ENCODE measurements around the gene PDE2A.

Gene PDE2A

DNA sequence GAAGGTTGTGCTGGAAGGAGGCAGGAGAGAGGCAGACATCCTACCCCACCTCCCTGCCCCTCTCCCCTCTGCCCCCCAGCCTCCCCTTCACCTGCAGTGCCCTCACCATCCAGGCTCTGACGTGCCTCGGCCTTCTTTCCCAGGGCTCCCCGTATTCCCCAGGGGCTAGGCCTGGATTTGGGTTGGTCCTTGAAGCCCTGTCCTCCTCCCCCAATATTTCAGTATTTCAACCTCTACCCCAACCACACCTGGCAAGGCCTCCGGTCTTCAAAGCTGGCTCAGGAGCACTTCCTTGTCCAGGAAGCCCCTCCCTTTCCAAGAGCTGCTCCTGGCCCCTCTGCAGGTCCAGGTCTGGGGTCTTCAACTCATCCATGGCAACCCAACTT lies 8.6 kb upstream of the PDE2A start:
- DNase-seq = no peak

DNA sequence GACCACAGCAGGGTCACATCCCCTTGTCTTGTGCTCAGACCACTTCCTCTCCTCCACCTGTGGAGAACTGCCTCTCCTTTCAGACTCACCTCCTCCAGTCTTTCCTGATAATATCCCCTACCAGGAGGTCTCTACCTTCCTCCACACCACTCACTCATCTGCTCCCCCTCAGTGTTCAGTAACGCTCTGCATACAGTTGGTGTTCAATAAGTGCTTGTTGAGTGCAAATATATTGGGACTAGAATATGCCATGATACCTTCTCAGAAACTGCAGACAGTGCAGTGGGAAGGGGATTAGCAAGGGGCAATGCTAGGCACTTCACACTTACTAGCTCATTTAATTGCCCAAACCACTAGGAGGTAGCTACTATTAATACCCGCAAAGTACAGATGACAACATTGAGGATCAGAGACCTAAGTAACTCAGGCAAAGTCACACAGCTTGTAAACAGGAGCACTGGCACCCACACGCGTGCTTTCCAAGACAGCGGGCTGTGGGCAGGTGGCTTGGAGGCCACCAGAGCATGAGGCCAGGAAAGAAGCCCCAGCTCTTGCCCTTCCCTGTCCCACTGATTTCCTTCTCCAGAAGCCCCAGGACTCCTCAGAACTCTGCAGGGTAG lies 8.1 kb upstream of the PDE2A start:
- no peak for DNase-seq

DNA sequence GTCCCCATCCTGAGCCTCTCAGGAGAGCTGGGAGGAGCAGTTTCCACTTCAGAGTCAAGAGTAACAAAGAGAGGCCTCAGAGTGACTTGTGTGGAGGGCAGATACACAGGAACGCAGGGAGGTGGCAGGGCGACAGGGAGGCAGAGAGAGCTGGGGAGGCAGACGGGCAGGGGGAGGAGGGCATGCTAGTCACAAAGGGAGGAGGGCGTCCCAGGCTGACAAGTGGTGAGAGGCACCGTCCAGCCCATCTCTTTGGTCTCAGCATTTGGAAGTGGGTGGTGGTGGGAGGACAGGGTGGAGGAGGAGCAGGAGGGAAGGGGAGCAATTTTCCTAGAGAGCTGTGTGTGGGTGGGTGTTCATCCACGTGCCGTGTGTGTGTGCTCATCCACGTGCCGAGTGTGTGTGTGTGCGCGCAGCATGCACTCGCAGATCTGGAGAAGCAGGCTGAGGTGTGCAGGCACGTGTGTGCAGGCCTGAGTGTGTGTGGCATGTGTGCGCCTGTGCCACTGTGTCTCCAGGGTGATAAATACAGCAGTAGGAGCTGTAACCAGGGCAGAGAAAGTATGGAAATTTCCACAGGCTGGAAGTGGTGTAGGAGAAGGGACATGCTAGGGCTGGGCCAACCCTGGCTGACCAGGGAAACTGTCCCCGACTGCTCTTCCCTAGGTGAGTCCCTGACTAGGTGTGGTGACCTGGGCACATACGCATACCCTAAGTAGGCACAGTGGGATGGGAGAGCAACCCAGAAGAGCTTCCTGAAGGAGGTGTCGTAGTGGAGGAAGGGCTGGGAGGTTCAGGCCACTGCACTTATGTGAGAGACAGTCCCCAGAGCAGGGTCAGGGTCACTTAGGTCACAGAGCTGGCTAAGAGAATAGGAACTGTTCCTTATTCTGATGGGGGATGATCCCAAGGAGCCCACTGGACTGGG lies 7.3 kb upstream of the PDE2A start:
- no peak for DNase-seq

DNA sequence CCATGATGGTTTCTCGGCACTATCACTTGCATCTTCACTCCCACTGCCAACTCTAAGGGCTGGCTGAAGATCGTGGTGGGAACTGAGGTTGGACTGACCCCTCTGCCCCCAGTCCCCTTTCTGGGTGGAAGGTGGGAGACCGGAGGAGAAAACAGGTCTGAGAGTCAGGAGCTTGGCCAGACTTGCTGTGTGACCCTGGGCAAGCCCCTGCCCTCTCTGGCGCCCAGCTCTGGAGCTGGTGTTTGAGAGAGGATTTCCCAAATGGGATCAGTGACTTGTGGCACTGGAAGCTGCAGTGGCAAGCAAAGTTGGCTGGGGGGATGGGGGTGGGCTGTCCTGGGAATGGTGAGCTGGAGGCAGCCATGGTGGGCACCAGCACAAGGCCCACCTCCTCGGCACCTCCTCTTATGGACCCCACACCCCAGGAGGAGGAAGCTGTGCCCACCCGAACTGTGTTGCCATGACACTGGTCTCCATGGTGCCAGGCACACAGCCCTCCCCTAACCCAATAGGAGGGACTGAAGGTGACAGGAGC lies 6.5 kb upstream of the PDE2A start:
- no peak for DNase-seq

DNA sequence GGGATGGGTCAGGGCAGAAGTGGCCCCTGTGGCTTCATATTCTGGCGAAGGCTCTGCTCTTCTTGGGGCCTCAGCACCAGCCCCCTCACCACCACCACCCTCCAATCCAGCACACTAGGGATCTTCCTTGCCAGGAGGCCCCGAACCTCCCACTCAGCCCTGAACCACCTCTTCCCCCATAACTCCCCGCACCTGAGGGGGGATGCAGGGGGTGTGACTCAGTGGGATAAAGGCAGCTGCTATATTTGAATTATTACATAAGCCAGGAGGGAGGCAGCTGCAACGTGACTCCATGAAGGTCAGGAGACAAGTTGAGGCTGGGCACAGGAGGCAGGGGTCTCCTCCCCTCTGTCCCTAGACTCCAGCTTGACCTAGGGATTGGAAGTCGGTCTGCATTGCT lies 5.6 kb upstream of the PDE2A start:
- DNase-seq = no peak

DNA sequence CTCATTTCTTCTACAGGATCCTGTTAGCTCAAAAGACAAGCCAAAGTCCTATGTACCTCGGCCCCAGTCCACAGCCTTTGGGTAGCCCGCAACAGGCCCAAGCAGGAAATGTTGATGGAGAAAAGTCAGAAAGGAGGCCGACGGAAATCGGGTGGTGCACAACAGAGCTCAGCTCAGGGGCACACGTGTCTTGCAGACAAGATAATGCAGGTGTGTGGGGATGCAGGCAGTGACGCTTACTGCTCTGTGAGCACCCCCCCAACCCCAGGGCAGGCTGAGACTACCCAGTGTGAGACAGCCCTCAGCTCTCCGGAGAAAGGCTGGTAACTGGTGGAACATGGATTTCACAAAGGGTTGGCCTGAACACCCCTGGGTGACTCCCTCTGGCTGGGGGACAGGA lies 4.3 kb upstream of the PDE2A start:
- DNase-seq = no peak

DNA sequence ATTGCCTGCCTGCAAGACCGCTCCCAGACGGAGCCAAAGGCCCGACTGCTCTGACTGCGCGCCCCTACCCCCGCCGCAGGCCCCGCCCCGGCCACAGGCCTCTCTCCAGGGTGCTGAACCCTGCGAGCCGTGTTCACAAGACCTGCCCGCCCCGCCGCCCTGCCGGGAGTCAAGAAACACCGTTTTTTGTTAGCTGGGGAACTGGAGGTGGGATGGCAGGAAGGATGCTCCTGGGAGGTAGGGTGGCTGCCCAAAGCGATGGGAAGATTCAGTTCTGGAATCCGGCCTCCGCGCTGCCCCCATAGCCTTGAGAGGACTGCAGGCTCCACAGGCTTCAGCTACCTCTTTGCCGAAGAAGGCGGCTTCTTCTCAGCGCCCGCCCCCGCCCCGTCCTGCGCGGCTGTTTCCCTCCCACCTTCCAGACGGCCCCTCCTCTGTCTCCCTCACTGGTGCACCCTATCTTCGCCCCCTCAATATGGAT lies 2.7 kb upstream of the PDE2A start:
- DNase-seq = no peak

DNA sequence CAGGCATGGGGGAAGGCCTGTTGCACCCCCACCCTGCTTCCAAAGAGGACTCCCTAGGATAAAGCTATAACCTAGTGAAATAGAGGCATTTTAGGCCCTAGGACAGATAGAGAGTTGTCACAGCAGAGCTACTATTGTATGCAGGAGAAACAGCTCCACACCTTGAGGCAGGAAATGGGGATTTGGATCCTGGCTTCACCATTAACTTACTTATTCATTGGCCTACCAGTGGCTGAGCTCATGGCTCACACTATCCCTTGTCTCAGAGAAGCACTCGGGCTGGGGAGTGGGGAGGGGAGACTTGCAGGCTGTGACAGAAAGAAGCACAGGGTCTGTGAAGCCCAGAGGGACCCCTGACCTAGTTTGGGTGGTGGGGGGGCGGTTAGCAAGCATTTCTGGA lies 999 bp upstream of the PDE2A start:
- DNase-seq = no peak

DNA sequence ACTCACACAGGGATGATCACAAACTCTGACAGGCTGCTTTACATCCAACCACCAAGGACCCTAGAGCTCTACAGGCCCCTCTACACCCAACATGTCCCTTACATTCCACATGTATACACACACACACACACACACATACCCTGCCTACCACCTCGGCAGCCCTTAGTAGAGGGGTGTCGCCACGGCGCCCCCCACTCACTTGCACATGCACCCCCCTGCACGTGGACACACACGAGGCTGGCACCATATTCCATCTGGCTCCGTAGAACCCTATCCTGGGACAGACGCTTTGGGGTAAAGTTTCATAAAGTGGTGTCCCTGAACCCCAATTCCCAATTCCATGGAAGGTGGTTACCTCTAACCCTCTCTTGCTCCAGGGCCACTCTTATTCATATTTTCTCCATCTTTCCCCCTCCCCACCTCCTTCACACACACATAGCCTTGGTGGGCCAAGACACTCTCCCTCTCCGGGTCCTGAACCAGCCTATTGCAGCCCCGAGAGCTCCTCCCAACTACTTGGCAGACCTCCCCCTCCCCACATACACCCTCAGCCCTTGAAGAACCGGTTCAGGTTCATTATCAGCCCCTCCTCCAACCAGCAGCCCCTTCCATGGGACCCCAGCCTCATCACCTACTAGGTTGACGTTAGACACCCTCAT lies 809 bp downstream of the PDE2A start:
- DNase-seq = no peak

DNA sequence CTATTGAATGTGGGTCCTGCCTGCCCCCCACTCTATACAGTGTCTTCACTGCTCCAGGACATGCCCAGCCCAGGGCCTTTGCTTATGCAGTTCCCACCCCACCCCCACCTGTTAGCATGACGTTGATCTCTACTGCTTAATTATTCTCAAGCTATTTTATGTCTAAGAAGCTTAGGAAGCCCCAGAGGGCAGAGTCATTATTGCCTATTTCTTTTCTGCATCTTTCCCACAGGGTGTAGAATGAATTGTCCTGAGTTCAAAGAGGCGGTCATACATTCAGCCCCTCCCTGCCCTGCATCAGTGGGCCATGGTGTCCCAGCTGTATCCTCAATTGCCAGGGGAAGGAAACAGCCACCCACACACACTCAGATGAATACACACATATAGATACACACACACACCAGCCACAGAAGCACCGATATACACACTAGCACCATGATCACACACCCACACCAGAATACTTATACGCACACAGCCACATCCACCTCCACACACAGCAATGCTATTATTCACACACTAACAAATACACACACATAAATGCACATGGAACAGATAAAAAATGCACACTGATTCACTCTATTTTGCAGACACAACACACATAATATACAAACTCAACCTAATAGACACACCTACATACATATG lies 1.5 kb downstream of the PDE2A start:
- DNase-seq = no peak

DNA sequence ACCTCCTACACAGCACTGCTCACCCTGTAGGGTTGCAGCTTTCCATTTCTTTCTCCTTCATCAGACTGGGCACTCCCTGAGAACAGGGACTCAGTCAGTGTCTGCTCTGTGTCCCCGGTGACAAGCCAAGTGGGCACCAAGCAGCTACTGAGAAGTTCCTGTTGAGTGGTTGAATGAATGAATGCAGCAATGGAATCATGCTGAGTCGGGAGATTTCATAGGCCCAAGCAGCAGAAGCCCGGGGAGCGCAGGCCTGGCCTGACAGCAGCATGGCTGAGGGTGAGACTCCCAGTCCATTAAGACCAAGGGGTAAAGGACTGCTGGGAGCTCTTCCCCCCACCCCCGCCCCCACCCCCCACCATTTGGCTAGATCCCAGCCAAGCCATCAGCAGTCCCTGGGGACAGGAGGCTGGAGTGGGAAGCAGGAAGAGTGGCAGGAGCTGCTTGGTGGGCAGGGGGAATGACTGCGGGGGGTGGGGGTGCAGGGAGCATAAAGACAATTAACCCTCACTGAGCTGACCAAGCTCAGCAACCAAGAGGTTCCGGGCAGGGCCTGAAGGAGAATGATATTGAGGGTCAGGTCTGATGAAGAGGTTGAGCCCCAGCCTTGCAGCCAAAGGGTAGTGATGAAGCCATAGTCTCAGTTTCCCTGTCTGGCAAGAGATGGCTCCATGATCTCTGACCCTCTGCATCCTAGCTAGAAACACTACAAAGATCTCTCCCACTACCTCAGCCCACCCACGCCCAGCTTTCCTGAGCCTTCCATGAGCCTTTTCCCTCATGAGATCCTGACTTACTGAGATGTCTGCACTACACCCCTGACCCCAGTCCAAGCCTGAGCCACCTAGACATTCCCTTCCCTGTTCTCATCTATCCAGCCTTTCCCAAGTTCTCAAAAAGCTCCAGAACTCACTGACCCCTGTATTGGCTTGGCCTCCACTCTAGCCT lies 2.8 kb downstream of the PDE2A start:
- DNase-seq = no peak

DNA sequence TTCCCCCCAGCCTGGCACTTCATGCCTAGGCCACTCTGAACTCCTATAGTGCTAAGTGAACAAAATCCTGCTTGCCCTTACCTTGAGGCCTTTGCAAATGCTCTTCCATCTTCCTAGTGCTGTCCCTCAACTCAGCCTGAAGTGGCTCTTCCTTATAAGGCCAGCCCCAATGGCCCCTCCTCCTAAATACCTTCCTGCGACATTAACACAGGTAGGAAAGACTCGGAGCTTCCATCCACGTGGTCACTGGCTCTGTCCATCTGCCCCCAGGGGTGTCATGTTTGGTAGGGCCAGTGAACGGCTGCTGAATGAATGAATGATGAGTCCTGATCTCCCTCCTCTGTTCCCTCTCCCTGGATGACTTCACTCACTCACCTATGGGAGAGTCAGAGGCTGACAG lies 4.2 kb downstream of the PDE2A start:
- no peak for DNase-seq

DNA sequence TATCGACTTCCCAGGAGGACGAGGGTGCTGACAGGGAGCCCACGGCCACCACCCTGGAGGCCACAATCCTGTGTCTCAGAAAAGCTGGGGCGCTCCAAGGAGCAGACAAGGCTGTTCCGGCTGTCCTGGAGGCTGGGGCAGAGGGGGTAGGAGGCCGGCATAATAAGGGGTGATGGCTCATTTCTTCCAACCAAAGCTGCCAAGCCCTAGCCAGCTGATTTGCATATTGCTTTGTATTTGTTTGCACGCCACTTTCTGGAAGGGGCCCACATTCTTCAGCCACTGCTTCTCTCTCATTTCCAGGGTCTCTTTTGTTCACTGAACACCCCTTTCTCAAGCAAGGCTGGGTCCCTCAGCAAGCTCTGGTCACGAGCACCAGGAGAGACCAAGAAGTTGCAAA lies 4.7 kb downstream of the PDE2A start:
- no peak for DNase-seq

DNA sequence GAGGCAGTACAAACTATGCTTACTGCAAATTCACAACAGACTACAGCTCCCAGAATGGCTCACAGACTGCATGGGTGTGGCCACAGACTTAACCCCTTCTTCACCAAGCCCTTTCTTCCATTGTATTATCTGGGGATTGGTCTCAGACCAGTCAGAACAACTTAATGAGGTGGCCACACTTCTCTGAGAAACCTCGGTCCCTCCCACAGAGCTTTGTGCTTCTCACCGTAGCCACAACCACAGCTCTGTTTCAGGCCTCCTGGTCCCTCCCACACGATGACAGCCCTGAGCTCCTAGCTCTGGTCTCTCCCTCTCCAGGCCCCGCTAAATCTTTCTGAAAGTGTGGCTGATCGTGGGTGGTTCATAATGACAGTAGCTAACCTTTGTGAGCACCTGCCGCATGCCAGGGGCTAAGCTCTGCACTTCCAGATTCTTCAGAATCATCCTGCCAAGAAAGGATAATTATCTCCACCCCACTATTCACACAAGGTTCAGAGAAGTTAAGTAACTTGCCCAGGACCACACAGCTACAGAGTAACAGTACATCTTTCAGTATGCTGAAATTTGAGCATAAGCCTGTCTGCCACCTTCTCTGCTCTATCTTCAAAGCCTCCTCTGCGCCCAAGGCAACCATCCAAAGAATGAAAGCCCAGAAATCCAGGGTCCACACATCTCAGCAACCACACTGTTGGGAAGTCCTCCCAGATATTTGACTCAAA lies 5.4 kb downstream of the PDE2A start:
- DNase-seq = no peak

DNA sequence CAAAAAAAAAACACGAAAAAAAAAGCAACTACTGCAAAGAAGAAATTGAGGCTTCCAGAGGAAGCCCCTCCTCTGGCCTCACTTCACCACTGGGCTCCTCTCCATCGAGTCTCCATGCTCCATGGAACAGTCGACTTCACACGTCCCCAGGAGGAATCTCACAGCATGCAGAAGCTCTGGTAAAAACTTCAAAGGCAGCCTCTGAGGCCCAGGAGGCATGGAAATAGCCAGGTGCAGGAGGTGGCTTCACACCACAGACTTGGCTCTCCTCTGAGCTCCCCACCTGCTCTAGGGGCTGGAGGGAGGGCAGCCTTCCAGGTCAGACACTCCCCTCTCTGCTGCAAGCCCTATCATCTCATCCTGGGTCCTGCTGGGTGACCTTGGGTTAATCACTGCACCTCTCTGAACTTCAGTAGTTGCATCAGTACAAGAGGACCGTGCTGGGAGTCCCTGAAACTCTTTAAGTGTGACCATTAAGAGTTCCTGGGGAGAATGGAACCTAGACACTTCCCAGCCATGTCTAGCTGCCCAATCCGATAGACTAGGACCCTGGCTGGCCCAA lies 8.2 kb downstream of the PDE2A start:
- DNase-seq = no peak

DNA sequence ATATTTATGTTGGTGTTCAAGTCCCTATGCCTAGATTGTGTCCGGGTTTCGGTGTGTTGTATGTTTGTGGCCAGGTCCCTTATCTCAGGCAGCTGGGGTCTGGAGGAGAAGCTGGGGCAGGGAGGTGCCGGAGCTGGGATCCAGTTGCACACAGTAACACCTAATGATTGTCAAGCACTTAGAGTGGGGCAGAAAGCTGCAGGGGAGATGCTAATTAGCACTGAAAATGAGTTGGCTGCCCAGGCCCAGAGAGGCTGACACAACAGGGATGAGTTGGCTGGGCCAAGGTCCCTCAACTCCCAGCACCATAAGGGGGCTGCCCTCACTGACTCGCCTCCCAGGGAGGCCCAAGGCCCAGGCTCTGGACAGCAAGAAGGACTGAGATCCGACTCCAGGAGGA lies 12.2 kb downstream of the PDE2A start:
- DNase-seq = no peak

DNA sequence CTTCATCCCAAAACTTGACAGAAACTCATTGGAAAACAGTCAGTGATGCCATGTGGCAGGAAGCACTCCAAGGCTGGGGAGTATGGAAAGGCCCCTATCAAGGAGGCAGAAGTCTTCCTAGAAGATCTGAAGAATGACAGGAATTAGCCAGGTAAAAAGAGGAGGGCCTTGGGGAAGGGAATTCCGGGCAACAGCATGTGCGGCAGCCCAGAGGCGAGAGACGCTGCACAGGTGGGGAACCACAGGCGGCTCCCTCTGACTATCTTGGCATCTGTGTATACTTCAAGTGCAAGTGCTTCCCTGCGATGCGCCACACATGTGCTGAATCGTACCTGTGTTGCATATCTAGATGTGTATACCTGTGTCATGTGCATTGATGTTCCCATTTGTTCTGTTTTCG lies 12.7 kb downstream of the PDE2A start:
- no peak for DNase-seq

DNA sequence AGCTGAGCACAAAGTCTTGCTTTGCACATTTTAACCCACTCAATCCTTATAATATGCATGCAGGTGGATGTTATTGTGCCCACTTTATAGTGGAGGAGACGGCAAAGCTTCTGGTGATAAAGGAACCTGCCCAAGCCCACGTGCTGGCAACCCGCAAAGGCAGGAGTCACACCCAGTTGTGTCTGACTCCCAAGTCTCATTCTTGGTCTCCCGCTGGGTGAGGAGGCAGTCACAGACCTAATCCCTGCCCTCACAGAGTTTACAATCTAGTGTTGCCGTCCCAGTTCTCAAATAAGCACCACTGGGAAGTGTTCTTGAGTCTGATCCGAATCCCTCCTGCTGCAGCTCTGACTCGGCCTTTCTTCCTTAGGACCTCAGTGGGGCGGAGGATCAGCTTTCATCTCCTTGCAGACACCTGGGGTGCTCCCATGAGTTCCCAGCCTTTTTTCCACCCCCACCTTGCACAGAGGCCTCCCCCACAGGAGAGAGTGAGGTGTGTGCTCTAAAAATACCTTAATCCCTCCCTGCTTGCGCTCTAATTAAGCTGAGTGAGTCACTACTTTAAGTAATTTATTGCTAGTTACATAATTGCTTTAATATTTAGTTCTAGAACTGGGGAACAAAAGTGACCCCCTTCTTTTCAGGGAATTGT lies 15.1 kb downstream of the PDE2A start:
- DNase-seq = no peak

DNA sequence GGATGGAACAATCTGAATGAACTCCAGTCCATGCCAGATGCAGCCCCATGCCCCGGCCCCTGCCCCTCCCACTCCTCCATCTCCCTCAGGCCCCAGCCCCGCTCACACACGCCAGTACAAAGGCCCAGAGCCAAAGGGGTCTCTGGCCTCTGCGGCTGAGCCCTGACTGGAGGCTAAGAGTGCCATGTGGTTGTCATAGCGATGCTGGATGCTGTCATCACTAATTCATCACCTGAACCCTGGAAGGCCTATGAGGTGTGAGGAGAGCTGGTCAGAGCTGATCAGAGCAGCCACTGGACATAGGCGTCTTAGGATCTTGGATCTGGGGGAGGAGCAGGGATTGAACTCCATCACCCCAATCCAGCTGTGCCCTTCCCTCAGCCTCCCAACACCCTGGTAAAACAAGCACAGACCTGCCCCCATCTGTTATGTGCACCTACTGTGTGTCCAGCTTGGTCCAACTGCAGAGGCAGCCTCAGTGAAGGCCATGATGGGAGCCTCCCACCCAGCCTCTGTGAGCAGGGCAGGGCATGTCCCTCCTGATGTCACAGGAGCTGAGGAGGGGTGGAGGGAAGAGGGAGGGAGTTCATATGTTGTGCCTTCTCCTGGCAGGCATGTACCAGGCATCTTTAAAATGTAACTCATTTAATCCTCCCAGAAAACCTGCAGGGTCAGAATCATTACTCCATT lies 16.7 kb downstream of the PDE2A start:
- no peak for DNase-seq

Data from NCI-H1436 (cell line).